Ishikawa (cell line): ENCODE results near the gene SHISA9.

Source experiments
- CEBPB ChIP-seq: IDR thresholded peaks from 2 replicates; pipeline ENCODE4 v1.6.1; 2012
- CREB1 ChIP-seq: IDR thresholded peaks from 2 replicates; pipeline ENCODE4 v1.6.1; 2012; ENCODE audit warnings: low read depth
- EP300 ChIP-seq: IDR thresholded peaks from 2 replicates; pipeline ENCODE4 v1.6.1; 2012; ENCODE audit warnings: borderline replicate concordance
- FOXM1 ChIP-seq: IDR thresholded peaks from 2 replicates; pipeline ENCODE4 v1.6.1; 2012; ENCODE audit warnings: low read depth, borderline replicate concordance
- NFIC ChIP-seq: IDR thresholded peaks from 2 replicates; pipeline ENCODE4 v1.6.1; 2012
- RAD21 ChIP-seq: IDR thresholded peaks from 2 replicates; pipeline ENCODE4 v1.6.1; 2012; ENCODE audit warnings: low read depth
- TAF1 ChIP-seq: IDR thresholded peaks from 2 replicates; pipeline ENCODE4 v1.6.1; 2012; ENCODE audit warnings: low read depth, mild to moderate bottlenecking
- TCF12 ChIP-seq: IDR thresholded peaks from 2 replicates; pipeline ENCODE4 v1.6.1; 2012; ENCODE audit warnings: low read depth
- USF1 ChIP-seq: IDR thresholded peaks from 2 replicates; pipeline ENCODE4 v1.6.1; 2012
- YY1 ChIP-seq: IDR thresholded peaks from 2 replicates; pipeline ENCODE4 v1.6.1; 2012; ENCODE audit warnings: low read depth
- ZBTB7A ChIP-seq: IDR thresholded peaks from 2 replicates; pipeline ENCODE4 v1.6.1; 2012; ENCODE audit warnings: low read depth
- TF ChIP-seq, protein P1 (sequence below): IDR thresholded peaks from 2 replicates; pipeline ENCODE4 v1.6.1; 2012; ENCODE audit warnings: low read depth, mild to moderate bottlenecking
- TF ChIP-seq, protein P2 (sequence below): IDR thresholded peaks from 2 replicates; pipeline ENCODE4 v1.6.1; 2012

GRCh38 chr16:13070268-13070667, 168.9 kb downstream of the SHISA9 start:
- TF ChIP-seq ZBTB7A (no peak), EP300 (no peak), YY1 (no peak), RAD21 (no peak), TAF1 (no peak), NFIC (no peak), USF1 (no peak), CREB1 (no peak), FOXM1 (no peak), TCF12 (no peak), CEBPB (no peak)
- TF ChIP-seq, protein P1, sequence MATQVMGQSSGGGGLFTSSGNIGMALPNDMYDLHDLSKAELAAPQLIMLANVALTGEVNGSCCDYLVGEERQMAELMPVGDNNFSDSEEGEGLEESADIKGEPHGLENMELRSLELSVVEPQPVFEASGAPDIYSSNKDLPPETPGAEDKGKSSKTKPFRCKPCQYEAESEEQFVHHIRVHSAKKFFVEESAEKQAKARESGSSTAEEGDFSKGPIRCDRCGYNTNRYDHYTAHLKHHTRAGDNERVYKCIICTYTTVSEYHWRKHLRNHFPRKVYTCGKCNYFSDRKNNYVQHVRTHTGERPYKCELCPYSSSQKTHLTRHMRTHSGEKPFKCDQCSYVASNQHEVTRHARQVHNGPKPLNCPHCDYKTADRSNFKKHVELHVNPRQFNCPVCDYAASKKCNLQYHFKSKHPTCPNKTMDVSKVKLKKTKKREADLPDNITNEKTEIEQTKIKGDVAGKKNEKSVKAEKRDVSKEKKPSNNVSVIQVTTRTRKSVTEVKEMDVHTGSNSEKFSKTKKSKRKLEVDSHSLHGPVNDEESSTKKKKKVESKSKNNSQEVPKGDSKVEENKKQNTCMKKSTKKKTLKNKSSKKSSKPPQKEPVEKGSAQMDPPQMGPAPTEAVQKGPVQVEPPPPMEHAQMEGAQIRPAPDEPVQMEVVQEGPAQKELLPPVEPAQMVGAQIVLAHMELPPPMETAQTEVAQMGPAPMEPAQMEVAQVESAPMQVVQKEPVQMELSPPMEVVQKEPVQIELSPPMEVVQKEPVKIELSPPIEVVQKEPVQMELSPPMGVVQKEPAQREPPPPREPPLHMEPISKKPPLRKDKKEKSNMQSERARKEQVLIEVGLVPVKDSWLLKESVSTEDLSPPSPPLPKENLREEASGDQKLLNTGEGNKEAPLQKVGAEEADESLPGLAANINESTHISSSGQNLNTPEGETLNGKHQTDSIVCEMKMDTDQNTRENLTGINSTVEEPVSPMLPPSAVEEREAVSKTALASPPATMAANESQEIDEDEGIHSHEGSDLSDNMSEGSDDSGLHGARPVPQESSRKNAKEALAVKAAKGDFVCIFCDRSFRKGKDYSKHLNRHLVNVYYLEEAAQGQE, result no peak
- TF ChIP-seq, protein P2, sequence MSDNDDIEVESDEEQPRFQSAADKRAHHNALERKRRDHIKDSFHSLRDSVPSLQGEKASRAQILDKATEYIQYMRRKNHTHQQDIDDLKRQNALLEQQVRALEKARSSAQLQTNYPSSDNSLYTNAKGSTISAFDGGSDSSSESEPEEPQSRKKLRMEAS, result no peak
